Ramos (cell line): ENCODE measurements around the gene PARD3B.

Source experiments
- in situ Hi-C: fragments of 300-500 bp; cut with MboI; formaldehyde crosslinking; loops from one replicate; pipeline ENCODE4 v1.14.3; 2022; ENCODE audit warnings: low sequenced_read_pairs; ENCODE audit not compliant: unreplicated experiment

The PARD3B gene

DNA sequence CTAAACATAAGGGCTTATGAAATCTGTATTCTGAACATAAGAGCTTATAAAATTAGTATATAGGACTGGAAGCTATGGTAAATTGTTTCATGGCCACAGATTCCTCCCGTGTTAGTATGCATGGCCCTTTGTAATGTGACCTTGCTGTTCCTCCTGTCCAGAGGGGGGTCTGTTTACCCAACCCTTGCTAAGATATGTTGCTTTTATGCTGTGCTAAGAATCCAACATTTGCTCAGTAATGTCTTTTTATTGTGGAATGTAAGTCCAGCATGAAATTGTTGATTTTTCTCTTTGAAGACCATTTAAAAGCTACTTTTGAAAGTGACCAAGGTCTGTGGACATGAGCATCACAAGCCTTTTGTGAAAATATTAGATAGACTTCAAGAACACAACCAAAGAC lies 485.4 kb downstream of the PARD3B start:
- in situ Hi-C loops: no loop called here

DNA sequence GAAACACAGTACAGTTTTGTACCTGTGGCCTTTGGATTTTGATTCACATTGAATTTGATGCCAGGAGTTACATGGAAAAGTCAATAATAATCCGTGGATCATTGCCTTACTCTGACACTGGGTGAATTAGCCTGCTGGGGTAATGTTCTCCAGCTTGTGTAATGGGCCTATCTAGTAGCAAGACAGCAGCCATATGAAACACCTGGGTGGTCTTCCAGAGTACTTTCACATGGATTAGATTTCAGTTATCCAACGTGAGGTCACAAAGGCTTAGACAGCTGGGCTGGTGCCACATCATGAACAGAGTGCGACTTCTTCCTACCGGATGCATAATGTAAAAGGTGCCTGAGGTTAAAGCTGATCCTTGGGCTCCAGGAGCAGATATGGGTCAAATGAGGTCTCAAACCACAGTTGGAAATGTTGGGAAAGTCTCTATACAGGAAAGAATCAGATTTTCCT lies 486.8 kb downstream of the PARD3B start:
- in situ Hi-C loops: no loop called here

DNA sequence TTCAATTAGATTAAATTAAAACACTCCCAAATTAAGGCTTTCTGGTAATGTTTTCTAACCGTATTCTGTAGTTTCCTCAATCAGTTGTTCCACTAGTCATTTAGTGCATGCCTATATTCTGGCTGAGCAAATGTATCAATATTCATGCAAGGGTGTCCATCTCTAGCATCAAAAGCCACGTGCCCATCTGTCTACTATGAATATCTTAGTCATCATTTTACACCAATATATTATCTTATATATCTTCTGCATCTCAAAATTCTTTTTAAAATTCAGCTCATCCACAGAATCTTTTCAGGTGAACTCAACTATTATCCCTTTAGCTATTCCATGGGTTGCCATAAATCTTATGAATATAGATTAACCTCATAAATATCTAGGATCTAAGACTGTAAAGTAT lies 488.2 kb downstream of the PARD3B start:
- in situ Hi-C loops: no loop called here

DNA sequence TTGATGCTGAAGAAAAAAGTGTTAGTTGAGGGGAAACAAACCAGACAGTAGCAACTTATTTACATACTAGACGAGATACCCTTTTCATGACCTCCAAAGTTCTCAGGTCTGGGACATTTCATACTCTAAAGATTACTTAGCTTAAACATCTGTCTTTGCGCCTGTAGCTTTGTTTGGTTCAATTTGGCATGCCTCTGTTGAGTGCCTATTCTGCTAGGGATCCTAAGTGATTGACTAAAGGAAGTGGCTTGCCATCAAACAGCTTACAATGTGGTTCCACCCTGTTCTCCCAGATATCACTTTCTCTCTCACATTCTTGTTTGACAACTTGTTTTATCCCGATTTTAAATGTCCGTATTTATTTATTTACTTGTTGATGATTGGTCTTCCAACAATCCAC lies 488.8 kb downstream of the PARD3B start:
- in situ Hi-C loops: no loop called here

DNA sequence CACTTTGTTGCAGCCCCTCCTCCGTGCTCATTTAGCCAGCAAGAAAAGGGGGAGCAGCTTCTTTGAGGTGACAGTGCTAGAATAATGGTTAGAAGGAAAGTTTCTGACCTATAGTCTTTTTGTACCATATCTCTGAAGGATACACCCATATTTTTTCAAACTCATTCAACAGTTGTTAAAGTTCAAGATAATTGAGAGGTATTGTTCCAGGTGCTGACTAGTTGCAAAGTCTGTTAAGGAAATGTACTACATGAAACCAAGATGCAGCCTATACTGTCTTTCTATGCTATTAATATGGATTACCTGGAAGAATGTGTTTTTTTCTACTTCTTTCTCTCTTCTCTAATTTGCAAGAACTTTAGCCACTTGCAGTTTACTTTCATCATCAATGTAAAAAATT lies 495.0 kb downstream of the PARD3B start:
- in situ Hi-C loops: no loop called here

DNA sequence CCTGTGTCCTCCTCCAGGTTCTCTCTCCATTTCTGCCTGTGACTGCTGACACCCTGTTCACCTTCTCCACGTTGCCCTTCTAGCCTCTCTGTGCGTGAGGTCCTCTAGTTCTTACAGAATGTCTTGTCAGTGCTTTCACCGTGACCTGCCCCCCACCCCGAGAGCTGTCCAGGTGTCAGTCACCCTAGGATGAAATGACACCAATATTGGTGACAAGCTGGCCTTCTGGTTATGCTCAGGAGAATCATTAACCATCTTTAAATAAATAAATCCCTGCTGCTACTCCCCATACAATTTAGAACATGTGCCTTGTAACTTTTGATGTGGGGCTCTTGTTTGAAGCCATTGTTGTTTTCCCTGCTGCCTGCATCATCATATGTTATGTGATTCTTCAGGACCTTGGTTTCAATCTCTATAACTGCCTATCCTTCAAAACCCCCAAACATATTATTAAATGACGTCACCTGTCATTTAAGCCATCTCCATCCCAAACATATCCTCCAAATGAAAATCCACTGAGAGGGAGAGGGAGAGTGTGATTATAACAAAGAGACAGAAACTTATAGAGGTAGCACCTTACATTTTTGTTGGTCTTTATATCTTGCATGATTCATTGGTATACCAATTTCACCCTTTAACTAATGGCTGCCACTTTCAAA lies 496.3 kb downstream of the PARD3B start:
- in situ Hi-C loops: no loop called here

DNA sequence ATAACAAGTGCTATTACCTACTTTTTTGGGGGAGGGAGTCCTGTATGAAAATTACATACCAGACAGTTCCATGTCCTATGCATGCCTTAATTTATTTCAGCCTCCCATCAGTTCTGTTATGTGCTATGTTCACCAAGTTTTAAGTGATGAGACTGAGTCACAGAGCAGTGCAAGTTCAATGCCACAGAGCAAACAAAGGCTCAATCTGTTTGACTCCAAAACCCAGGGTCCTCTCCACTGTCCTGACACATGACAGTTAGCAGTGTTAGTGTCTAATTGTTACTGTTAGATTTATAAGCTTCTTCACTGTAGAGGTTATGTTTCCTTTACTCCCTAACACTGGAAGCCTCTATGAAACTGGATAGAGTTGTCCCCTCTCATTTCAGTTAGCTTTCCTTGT lies 498.0 kb downstream of the PARD3B start:
- in situ Hi-C loops: no loop called here

DNA sequence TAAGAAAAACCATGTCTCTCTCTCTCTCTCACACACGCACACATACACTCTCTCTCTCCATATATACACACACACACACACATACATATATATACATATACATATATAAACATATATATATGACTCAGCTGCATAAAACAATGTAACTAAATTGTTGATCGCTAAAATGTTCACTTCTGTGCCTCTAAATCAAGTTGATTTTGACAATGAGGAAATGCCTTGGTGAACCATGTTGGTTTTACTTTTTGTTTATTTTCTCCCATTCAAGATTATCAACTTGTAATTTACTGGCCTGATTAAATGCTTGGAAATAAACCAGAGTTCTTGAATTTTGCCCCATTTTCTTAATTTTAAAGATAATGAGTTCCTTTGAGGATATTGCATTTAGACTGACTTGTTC lies 500.4 kb downstream of the PARD3B start:
- in situ Hi-C loops: no loop called here

DNA sequence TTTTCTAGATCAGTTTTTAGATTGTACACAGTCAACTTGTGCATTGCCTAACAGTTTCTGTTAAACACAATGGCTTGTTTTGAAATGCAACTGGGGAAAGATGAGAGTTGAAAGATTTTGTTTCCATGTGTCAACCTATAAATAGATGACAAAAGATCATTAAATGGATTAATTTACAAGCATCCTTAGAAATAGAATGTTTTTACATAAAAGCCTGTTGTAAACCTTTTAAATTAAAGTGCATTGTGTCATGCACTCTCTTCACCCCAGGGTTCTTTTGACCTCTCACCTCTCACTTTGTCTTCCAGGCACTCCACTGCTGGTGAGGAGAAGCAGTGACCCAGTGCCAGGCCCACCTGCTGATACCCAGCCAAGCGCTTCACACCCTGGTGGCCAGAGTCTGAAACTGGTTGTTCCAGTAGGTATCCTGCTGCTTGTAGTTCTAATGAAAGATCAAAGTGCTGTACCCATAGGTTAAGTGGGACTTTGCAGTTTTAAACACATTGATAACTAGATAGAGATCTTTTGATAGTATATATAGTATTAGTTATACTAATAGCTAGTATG lies 502.1 kb downstream of the PARD3B start:
- in situ Hi-C loops: no loop called here

DNA sequence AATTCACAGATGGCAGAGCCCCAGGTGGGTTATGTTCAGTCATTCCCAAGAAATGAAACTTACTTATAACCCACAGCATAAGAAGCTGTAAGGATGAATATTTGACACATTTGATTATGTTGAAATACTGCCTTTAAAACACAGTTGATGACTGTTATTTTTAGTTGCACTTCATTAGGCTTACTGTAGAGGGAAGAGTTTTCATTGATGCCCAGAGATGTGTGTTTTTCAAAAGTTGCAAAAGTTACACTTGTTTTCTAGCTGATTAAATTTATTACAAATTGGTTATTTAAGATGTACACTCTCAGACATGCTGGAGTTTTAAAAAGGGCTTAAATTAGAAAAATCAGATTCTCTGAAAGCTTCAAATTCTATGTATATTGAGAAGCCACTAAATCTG lies 506.1 kb downstream of the PARD3B start:
- in situ Hi-C loops: no loop called here

DNA sequence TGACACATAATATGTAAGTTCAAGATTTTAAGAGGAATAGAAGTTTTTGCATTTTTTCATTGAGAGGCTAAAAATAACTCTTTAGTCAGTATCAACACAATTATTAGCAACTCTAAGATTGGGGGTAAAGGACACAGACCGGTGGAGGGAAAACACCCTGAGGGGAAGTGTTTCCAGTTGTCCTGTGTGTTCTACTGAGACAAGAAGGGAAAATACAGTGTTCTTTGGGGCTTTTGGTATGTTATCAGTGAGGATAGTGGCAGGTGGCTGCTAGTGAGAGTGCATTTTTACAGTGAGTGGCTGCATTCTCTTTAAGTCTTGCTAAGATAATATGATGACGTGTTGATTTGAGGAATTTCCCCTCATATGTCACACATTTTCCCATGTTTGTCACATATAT lies 507.5 kb downstream of the PARD3B start:
- in situ Hi-C loops: no loop called here

DNA sequence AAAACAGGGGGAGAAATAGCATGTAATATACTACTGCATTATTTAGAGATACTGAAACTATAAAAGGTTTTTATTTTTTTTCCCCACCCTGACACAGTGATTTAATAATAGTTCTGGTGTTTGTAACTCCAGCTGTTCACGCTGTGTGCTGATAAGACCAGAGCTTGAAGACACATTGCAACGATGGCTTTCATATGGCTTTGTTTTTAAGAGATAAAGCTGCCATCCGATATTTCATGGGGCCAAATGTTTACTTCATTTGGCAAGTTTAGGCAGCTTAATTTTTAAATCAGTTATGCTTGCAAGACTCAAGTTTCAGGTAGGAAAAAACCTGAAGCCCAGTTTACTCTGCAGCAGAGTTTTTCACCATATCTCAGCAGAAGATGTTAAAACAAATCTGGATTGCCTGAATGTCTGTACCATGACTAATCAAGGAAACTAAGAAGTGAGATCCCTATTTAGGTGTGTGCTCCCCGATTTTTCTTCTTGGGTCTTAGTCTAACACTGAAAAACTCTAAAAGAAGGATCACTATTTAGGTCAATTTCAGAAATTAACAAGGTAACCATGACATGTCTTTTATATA lies 508.6 kb downstream of the PARD3B start:
- in situ Hi-C loops: no loop called here

DNA sequence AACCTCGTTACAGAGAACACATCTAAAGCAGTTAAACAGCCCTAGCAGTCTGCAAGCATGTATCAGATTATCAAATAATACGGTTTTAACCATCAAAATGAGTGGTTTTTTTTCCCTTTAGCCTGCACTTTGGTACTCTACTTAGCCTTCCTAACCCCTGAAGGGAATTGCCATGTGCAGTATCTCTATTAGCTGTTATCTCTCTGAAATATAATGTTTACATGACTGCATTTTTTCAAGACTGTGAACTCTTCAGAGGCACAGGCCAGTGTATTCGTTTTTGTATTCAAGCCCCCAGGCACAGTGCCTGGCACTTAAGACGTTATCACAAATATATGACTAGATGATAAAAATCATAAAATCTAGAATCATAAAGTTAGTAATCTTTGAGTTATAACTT lies 509.5 kb downstream of the PARD3B start:
- in situ Hi-C loops: no loop called here

DNA sequence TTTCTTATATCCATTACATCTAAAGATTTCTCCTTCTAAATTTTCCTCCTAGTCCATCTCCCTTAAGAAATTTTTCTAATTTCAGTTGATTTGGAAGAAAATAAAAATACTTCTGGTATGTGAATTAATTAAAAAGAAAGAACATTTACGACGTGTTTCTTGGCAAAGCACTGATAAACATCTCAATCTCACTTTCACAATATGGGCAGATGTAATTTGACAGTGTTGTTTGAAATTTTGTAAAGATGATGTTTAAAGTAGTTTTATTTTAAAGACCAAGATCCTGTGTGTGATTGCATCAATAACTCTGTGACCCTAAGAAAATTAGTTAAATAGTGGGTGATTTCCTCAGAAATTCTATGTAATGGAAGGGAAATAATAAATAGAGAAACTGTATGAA lies 510.0 kb downstream of the PARD3B start:
- in situ Hi-C loops: no loop called here

DNA sequence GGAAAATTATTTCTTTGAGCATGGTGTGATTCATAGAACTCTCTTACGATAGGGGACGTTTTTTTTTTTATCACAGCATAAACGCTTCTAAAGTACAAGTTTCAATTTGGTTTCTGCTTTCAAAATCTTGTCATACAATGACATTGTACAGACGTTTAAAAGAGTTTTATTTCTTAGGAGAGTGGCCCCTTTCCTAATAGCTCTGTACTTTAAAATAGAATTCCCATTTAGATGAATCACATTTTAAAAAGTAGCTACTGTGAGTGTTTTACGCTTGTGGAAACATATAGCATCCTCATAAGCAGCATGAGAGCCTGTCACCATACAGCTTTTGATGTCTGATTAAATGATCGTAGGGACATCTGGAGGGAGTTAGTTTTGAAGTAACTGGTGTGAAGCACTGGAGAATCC lies 510.9 kb downstream of the PARD3B start:
- in situ Hi-C loops: no loop called here

DNA sequence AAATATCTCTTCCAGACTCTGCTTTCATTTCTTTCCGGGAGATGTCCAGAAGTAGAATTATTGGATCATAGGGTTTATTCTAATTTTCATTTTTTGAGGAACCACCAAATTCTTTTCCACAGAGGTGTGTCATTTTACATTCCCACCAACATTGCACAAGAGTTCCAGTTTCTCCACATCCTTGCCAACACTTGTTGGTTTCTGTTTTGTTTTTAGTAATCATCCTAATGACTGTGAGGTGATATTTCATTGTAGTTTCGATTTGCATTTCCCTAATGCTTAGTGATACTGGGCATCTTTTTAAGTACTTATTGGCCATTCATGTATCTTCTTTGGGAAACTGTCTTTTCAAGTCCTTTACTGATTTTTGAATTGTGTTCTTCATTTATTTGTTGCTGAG lies 513.1 kb downstream of the PARD3B start:
- in situ Hi-C loops: no loop called here

DNA sequence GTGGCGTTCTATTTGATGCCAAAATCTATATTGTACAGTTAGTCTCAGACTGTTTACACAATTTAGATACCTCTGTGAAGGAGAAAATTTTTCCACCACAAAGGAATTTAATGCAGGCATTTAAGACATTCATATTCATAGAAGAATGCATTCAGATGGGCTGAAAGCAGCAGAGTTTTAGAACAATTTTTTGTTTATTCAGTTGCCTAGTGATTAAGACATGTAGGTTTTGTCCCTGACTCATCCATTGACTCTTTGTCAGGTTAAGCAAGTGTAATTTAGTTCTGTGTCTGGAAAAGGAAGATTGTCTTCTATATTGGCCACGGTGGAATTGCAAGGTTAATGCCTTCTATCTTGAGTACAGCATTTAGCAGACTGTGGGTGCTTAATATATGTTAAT lies 515.0 kb downstream of the PARD3B start:
- in situ Hi-C loops: no loop called here

DNA sequence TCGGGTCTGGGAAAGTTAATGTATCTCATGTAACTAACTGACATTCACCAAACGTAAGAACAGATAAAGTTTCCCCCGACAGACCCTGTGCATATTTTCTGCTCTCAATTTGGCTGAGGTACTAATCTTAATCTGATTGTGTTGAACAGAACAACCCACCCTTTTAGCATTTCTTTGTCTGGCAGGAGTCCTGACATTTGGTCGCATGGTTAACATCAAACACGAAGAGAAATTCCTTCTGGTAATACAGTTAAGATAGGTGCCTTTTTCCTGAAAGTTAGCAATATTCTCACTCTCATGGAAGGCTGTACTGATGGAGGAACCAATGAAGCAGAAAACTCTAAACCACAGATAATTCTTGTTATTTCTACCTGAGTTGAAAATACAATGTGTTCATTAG lies 520.8 kb downstream of the PARD3B start:
- in situ Hi-C loops: no loop called here

DNA sequence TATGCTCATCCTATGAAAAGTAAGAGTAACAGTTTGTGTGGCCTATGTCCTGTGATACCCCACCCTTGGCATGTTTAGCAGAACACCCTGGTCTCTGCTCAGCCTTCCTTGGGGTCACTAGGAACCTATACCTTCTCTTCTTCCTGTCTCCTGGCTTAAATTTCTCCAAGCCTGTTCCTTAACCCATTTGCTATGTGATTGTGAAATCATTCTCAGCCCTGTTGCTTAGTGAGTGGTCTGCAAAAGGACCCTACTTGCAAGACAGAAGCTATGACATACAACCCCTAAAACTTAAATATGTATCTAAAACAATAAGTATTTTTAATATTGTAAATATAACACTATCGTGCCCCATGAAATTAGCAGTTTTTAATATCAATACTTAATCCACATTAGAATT lies 524.7 kb downstream of the PARD3B start:
- in situ Hi-C loops: no loop called here

DNA sequence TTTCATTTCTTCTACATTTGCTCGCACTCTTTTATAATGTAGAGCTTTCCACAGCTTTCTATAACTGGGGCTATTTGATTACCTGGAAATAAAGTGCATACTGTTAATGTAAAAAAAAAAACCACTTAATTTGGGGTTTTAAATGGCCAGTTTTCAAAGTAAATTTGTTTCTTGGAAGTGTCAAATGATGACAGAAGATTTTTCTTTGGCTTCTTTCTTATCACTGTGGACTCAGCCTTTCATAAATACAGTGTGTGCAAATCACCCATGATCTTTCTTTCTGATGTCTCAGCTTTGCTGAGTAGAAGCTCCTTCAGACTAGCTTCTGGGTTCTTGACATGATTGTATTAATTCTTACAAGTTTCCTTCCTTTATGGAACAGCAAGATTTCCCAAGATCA lies 525.6 kb downstream of the PARD3B start:
- in situ Hi-C loops: no loop called here

DNA sequence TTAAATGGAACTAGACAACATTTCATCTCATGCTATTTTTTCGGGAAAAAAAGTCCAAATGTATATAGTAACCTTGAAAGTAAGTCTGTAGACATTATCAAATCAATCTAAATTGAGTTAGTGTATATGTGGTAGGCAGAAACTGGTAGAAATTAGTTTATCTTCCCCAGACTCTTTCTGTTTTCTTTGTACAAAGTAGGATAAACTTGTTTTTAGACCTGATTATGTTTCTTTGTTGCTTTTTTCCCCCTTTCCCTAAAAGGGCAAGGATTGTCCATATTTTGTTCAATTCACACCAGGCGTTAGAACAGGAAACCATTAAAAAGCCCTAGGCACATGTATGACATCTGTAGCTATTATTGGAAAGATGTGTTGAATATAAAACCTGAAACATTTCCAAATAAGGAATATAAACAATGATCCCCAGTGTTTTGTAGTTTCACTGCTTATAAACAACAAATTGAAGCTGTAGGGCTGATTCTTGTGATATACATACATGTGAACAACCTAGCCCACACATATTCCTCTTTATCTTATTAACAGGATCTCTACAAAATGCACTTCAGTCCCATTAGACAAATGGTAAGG lies 528.3 kb downstream of the PARD3B start:
- in situ Hi-C loops: no loop called here

DNA sequence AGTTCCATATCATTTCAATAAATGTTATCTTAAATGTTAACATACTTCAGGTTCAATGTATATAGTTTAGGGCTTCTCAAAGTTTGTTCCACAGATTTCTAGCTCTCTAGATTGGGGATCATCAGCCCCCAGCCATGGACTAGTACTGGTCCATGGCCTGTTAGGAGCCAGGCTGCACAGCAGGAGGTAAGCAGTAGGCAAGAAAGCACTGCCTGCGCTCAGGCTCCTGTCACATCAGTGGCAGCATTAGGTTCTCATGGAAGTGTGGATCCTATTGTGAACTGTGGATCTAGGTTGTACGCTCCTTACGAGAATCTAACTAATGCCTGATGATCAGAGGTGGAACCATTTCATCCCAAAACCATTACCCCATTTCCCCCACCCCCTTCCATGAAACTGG lies 531.1 kb downstream of the PARD3B start:
- in situ Hi-C loops: no loop called here
